ENCODE results near the gene SUMO4.

SUMO4 gene

GRCh38 chr6:149392093-149392492 is 8.0 kb upstream of the SUMO4 start:
- no peak for DNase-seq

- DNase-seq = no peak
These were observed 7.5 kb upstream of the SUMO4 start for GRCh38 chr6:149392535-149392934.

GRCh38 chr6:149393002-149393679 is 6.9 kb upstream of the SUMO4 start:
- DNase-seq = peak; percentile 12

GRCh38 chr6:149395185-149395584 is 4.9 kb upstream of the SUMO4 start:
- no peak for DNase-seq

GRCh38 chr6:149397384-149397783 is 2.7 kb upstream of the SUMO4 start:
- DNase-seq = no peak

GRCh38 chr6:149403534-149403933 is 3.5 kb downstream of the SUMO4 start:
- no peak for DNase-seq

GRCh38 chr6:149405823-149406765 is 6.0 kb downstream of the SUMO4 start:
- DNase-seq = peak; percentile 26

- DNase-seq = no peak
These were observed 9.6 kb downstream of the SUMO4 start for GRCh38 chr6:149409617-149410016.

GRCh38 chr6:149410557-149410956 is 10.5 kb downstream of the SUMO4 start:
- no peak for DNase-seq

GRCh38 chr6:149414009-149414408 is 13.9 kb downstream of the SUMO4 start:
- no peak for DNase-seq

- no peak for DNase-seq
These were observed 14.8 kb downstream of the SUMO4 start for GRCh38 chr6:149414821-149415220.

- DNase-seq = no peak
These were observed 19.8 kb downstream of the SUMO4 start for GRCh38 chr6:149419696-149420404.

- DNase-seq = no peak
These were observed 21.1 kb downstream of the SUMO4 start for GRCh38 chr6:149421132-149421531.

- DNase-seq = no peak
These were observed 22.5 kb downstream of the SUMO4 start for GRCh38 chr6:149422581-149422980.

- no peak for DNase-seq
These were observed 23.9 kb downstream of the SUMO4 start for GRCh38 chr6:149423964-149424440.

- no peak for DNase-seq
These were observed 25.2 kb downstream of the SUMO4 start for GRCh38 chr6:149425224-149425623.

- DNase-seq = no peak
These were observed 25.7 kb downstream of the SUMO4 start for GRCh38 chr6:149425754-149426153.

- DNase-seq = no peak
These were observed 28.5 kb downstream of the SUMO4 start for GRCh38 chr6:149428606-149429005.

- no peak for DNase-seq
These were observed 29.6 kb downstream of the SUMO4 start for GRCh38 chr6:149429427-149430360.

- peak; percentile 72 for DNase-seq
These were observed 32.1 kb downstream of the SUMO4 start for GRCh38 chr6:149431905-149432775.

- no peak for DNase-seq
These were observed 33.3 kb downstream of the SUMO4 start for GRCh38 chr6:149433405-149433804.

All from fibroblast of skin of right biceps (primary cell).